ENCODE data around the gene ANKRD34A. TPM values are rescaled to one million over a fixed set of nuclear protein-coding genes. Genes with fewer than 3 reads are reported as not detected.

The ANKRD34A gene
- total RNA-seq, result 4.1 TPM in 2 replicates

- Mint-ChIP-seq H3K9me3 (peaks cover 15% of the 10 kb centered on the region), H3K4me3 (ENCODE audit: low read depth) (peak within 1 kb of the TSS; percentile 90), H3K36me3 (ENCODE audit: low read depth) (peaks cover 19% of the 10 kb centered on the region), H3K27me3 (ENCODE audit: low read depth) (no peaks in the 10 kb centered on the region), H3K27ac (peak within 1 kb of the TSS; percentile 81), H3K4me1 (ENCODE audit: low read depth) (peaks cover 39% of the 10 kb centered on the region)
- intact Hi-C loops (cut with micrococcal nuclease), result loop anchor here (1.0 to 5.0 kb wide), 4 partner anchors 15 to 74 kb away; partner anchors contain the start of genes PEX11B and TXNIP
- peak; percentile 90 for DNase-seq (ENCODE audit: low spot score)
These were observed at the start of gene ANKRD34A, which contains the start of gene POLR3GL for GRCh38 chr1:145964328-145965118. Gene ANKRD34A (minus strand): TSS chr1:145964575. CDS start chr1:145961759, 2,816 bp downstream. Gene POLR3GL (plus strand): TSS chr1:145964690. CDS start chr1:145974866, 10,176 bp downstream.

GRCh38 chr1:146013559-146013922 lies 49.2 kb upstream of the ANKRD34A start:
- no peaks in the 10 kb centered on the region for H3K36me3 Mint-ChIP-seq (ENCODE audit: low read depth)
- H3K4me1 Mint-ChIP-seq (ENCODE audit: low read depth), result peaks cover 14% of the 10 kb centered on the region
- H3K27me3 Mint-ChIP-seq (ENCODE audit: low read depth), result peaks cover 31% of the 10 kb centered on the region
- no peaks in the 10 kb centered on the region for H3K9me3 Mint-ChIP-seq
- intact Hi-C loops (cut with micrococcal nuclease), result loop anchor here (1.0 to 5.0 kb wide), 4 partner anchors 19 to 166 kb away; partner anchors contain the start of gene NUDT17
- H3K4me3 Mint-ChIP-seq (ENCODE audit: low read depth), result no peak overlapping the region
- DNase-seq (ENCODE audit: low spot score), result no peak
- no peak overlapping the region for H3K27ac Mint-ChIP-seq

- Mint-ChIP-seq H3K4me1 (ENCODE audit: low read depth) (peaks cover 14% of the 10 kb centered on the region), H3K27ac (no peak overlapping the region), H3K36me3 (ENCODE audit: low read depth) (no peaks in the 10 kb centered on the region), H3K4me3 (ENCODE audit: low read depth) (no peak overlapping the region), H3K27me3 (ENCODE audit: low read depth) (peaks cover 25% of the 10 kb centered on the region), H3K9me3 (no peaks in the 10 kb centered on the region)
- DNase-seq (ENCODE audit: low spot score), result no peak
- intact Hi-C loops (cut with micrococcal nuclease), result loop anchor here (1.0 to 5.0 kb wide), 4 partner anchors 18 to 166 kb away; partner anchors contain the start of gene NUDT17
These were observed 48.6 kb upstream of the ANKRD34A start for GRCh38 chr1:146012703-146013558.

- no peak for DNase-seq (ENCODE audit: low spot score)
- intact Hi-C loops (cut with micrococcal nuclease), result loop anchor here (5.0 kb wide), 1 partner anchor 163 kb away; the partner anchor contains the start of gene NUDT17
- Mint-ChIP-seq H3K4me1 (ENCODE audit: low read depth) (peaks cover 29% of the 10 kb centered on the region), H3K4me3 (ENCODE audit: low read depth) (no peak overlapping the region), H3K9me3 (no peaks in the 10 kb centered on the region), H3K36me3 (ENCODE audit: low read depth) (no peaks in the 10 kb centered on the region), H3K27me3 (ENCODE audit: low read depth) (peaks cover 5% of the 10 kb centered on the region), H3K27ac (no peak overlapping the region)
These were observed 45.9 kb upstream of the ANKRD34A start for GRCh38 chr1:146010126-146010738.

- intact Hi-C loops (cut with micrococcal nuclease), result loop anchor here (1.0 kb wide), 3 partner anchors 10 to 115 kb away; no protein-coding TSS in a partner anchor
- Mint-ChIP-seq H3K9me3 (no peaks in the 10 kb centered on the region), H3K27ac (peak overlapping the region; percentile 88), H3K27me3 (ENCODE audit: low read depth) (no peaks in the 10 kb centered on the region), H3K36me3 (ENCODE audit: low read depth) (no peaks in the 10 kb centered on the region), H3K4me1 (ENCODE audit: low read depth) (peaks cover 26% of the 10 kb centered on the region), H3K4me3 (ENCODE audit: low read depth) (no peak overlapping the region)
- no peak for DNase-seq (ENCODE audit: low spot score)
These were observed 43.2 kb upstream of the ANKRD34A start for GRCh38 chr1:146007489-146008133.

- intact Hi-C loops (cut with micrococcal nuclease), result no loop called here
- H3K27ac Mint-ChIP-seq, result no peak overlapping the region
- no peak overlapping the region for H3K4me3 Mint-ChIP-seq (ENCODE audit: low read depth)
- no peaks in the 10 kb centered on the region for H3K36me3 Mint-ChIP-seq (ENCODE audit: low read depth)
- H3K9me3 Mint-ChIP-seq, result no peaks in the 10 kb centered on the region
- DNase-seq (ENCODE audit: low spot score), result no peak
- peaks cover 41% of the 10 kb centered on the region for H3K4me1 Mint-ChIP-seq (ENCODE audit: low read depth)
- H3K27me3 Mint-ChIP-seq (ENCODE audit: low read depth), result no peaks in the 10 kb centered on the region
These were observed 37.3 kb upstream of the ANKRD34A start for GRCh38 chr1:146001709-146002108.

GRCh38 chr1:145999321-146000024 lies 35.1 kb upstream of the ANKRD34A start:
- Mint-ChIP-seq H3K9me3 (no peaks in the 10 kb centered on the region), H3K4me3 (ENCODE audit: low read depth) (peak overlapping the region; percentile 54), H3K4me1 (ENCODE audit: low read depth) (peaks cover 38% of the 10 kb centered on the region), H3K27me3 (ENCODE audit: low read depth) (no peaks in the 10 kb centered on the region), H3K27ac (peak overlapping the region; percentile 95), H3K36me3 (ENCODE audit: low read depth) (peaks cover 16% of the 10 kb centered on the region)
- no peak for DNase-seq (ENCODE audit: low spot score)
- intact Hi-C loops (cut with micrococcal nuclease), result loop anchor here (5.0 kb wide), 3 partner anchors 37 to 82 kb away; partner anchors contain the start of genes ANKRD34A, PEX11B and POLR3GL

GRCh38 chr1:145997718-145998023 lies 33.3 kb upstream of the ANKRD34A start:
- intact Hi-C loops (cut with micrococcal nuclease), result loop anchor here (1.0 to 5.0 kb wide), 5 partner anchors 10 to 80 kb away; partner anchors contain the start of genes ANKRD34A, PEX11B and POLR3GL
- Mint-ChIP-seq H3K4me3 (ENCODE audit: low read depth) (peak overlapping the region; percentile 85), H3K27ac (peak overlapping the region; percentile 95), H3K9me3 (no peaks in the 10 kb centered on the region), H3K36me3 (ENCODE audit: low read depth) (peaks cover 34% of the 10 kb centered on the region), H3K4me1 (ENCODE audit: low read depth) (peaks cover 53% of the 10 kb centered on the region), H3K27me3 (ENCODE audit: low read depth) (no peaks in the 10 kb centered on the region)
- no peak for DNase-seq (ENCODE audit: low spot score)

GRCh38 chr1:145997016-145997717 lies 32.8 kb upstream of the ANKRD34A start:
- intact Hi-C loops (cut with micrococcal nuclease), result loop anchor here (1.0 to 5.0 kb wide), 5 partner anchors 10 to 80 kb away; partner anchors contain the start of genes ANKRD34A, PEX11B and POLR3GL
- DNase-seq (ENCODE audit: low spot score), result peak; percentile 57
- H3K4me1 Mint-ChIP-seq (ENCODE audit: low read depth), result peaks cover 57% of the 10 kb centered on the region

GRCh38 chr1:145996433-145997015 lies 32.1 kb upstream of the ANKRD34A start, which contains the start of gene TXNIP:
Gene TXNIP (minus strand): TSS chr1:145996579. CDS start chr1:145996266, 313 bp downstream.
- peak; percentile 89 for DNase-seq (ENCODE audit: low spot score)
- H3K4me1 Mint-ChIP-seq (ENCODE audit: low read depth), result peaks cover 62% of the 10 kb centered on the region
- no peaks in the 10 kb centered on the region for H3K27me3 Mint-ChIP-seq (ENCODE audit: low read depth)
- H3K4me3 Mint-ChIP-seq (ENCODE audit: low read depth), result peak within 1 kb of the TSS; percentile 85
- no peaks in the 10 kb centered on the region for H3K9me3 Mint-ChIP-seq
- H3K27ac Mint-ChIP-seq, result peak within 1 kb of the TSS; percentile 95
- H3K36me3 Mint-ChIP-seq (ENCODE audit: low read depth), result peaks cover 45% of the 10 kb centered on the region
- intact Hi-C loops (cut with micrococcal nuclease), result loop anchor here (1.0 to 5.0 kb wide), 5 partner anchors 11 to 79 kb away; partner anchors contain the start of genes ANKRD34A, PEX11B and POLR3GL

More at GRCh38 chr1:145997016-145997717, 32.8 kb upstream of the ANKRD34A start:
- H3K36me3 Mint-ChIP-seq (ENCODE audit: low read depth), result peaks cover 39% of the 10 kb centered on the region
- no peaks in the 10 kb centered on the region for H3K9me3 Mint-ChIP-seq
- no peaks in the 10 kb centered on the region for H3K27me3 Mint-ChIP-seq (ENCODE audit: low read depth)
- peak overlapping the region; percentile 85 for H3K4me3 Mint-ChIP-seq (ENCODE audit: low read depth)
- H3K27ac Mint-ChIP-seq, result peak overlapping the region; percentile 95

Data from activated T-helper 2 cell treated with anti-CD3 and anti-CD28 coated beads, Interferon-gamma antibody, Interleukin-2, Interleukin-4, amounts not matched to agents 10 μg/mL and 5 μg/mL and 100 μg/mL, durations not matched to agents 14 hours and 24 hours and 36 hours (primary cell).